GM12878 (cell line): ENCODE data around the gene STAG1. TPM values are rescaled to one million over a fixed set of nuclear protein-coding genes. Genes with fewer than 3 reads are reported as not detected.

Experiments
- ATAC-seq: fragments of 200-7000 bp; cut with Tn5 transposase; 3 replicates; pipeline ENCODE4 v1.9.1; 2020; ENCODE audit warnings: mild to moderate bottlenecking, moderate library complexity
- BruUV-seq: library from RNA; stranded (reverse); fragments of 400-500 nt; replicated peaks from 2 replicates; lab custom pipeline; 2021; lab: Mats Ljungman, UMichigan
- CTCF ChIA-PET: fragments of 300-600 bp; sonication (Branson Sonifier 250); formaldehyde crosslinking; extraction: SDS; loops from one replicate; lab custom pipeline; 2021; ENCODE audit warnings: inconsistent platforms; lab: Yijun Ruan, JAX
- POLR2A ChIA-PET: fragments of 350-600 bp; formaldehyde crosslinking; extraction: SDS; loops from one replicate; lab custom pipeline; 2021; ENCODE audit warnings: inconsistent platforms; lab: Charles Lee
- RAD21 ChIA-PET: fragments of 300-600 bp; sonication (Branson Sonifier 250); formaldehyde crosslinking; loops from one replicate; lab custom pipeline; 2023; ENCODE audit warnings: antibody characterized with exemption; ENCODE audit not compliant: unreplicated experiment; lab: Charles Lee
- SMC1A ChIA-PET: fragments of 300-600 bp; sonication (Branson Sonifier 250); formaldehyde crosslinking; loops from one replicate; lab custom pipeline; 2023; ENCODE audit not compliant: unreplicated experiment, uncharacterized antibody; lab: Charles Lee
- DNase-seq: peaks from one replicate; pipeline ENCODE4 v3.0.0-alpha.2; 2011; ENCODE audit warnings: low read depth, low spot score
- FAIRE-seq: peaks from 3 replicates; lab custom pipeline; 2011; peaks lifted over from hg19 to GRCh38; lab: Jason Lieb, UNC
- H2AFZ ChIP-seq: 2 replicates; pipeline ENCODE4 v1.6.0; 2011; ENCODE audit warnings: low read depth, low read length, control low read depth; ENCODE audit not compliant: control insufficient read depth
- H3K27ac ChIP-seq: 2 replicates; pipeline ENCODE4 v1.5.1; 2011; ENCODE audit warnings: control low read depth; ENCODE audit not compliant: control insufficient read depth, insufficient read depth
- H3K27me3 ChIP-seq, 2 experiments: replicated peaks in 1 of 2; 2 replicates each; pipeline versions ENCODE4 v1.6.0 to v1.6.1; 2011; ENCODE audit warnings: low read length in 1 of 2; ENCODE audit not compliant: control insufficient read depth in 2 of 2, insufficient read depth in 2 of 2
- H3K36me3 ChIP-seq, 2 experiments: 2 replicates each; pipeline ENCODE4 v1.5.1; 2011; ENCODE audit warnings: low read length in 1 of 2; ENCODE audit not compliant: control insufficient read depth in 2 of 2, insufficient read depth in 2 of 2
- H3K4me1 ChIP-seq: 2 replicates; pipeline ENCODE4 v1.6.1; 2011; ENCODE audit warnings: mild to moderate bottlenecking, low read length, moderate library complexity, mixed read lengths; ENCODE audit not compliant: control insufficient read depth, insufficient read depth
- H3K4me2 ChIP-seq: 2 replicates; pipeline ENCODE4 v1.6.0; 2011; ENCODE audit warnings: control low read depth; ENCODE audit not compliant: control insufficient read depth, insufficient read depth
- H3K4me3 ChIP-seq: fragments of 200-600 bp; sonication (generic); 2 replicates; pipeline ENCODE4 v1.5.1; 2016
- H3K79me2 ChIP-seq: 2 replicates; pipeline ENCODE4 v1.6.0; 2011; ENCODE audit warnings: low read length; ENCODE audit not compliant: control insufficient read depth, insufficient read depth
- H3K9ac ChIP-seq: 2 replicates; pipeline ENCODE4 v1.8.0; 2011; ENCODE audit warnings: low read length, control low read depth, mixed read lengths; ENCODE audit not compliant: control insufficient read depth, insufficient read depth
- H3K9me3 ChIP-seq: replicated peaks from 3 replicates; pipeline ENCODE4 v1.5.1; 2011; ENCODE audit warnings: mild to moderate bottlenecking, low read length; ENCODE audit not compliant: control insufficient read depth, insufficient read depth
- H4K20me1 ChIP-seq: 2 replicates; pipeline ENCODE4 v1.6.0; 2011; ENCODE audit not compliant: control insufficient read depth, insufficient read depth
- ATF2 ChIP-seq: IDR thresholded peaks from 2 replicates; pipeline ENCODE4 v1.6.1; 2012; ENCODE audit warnings: low read length, inconsistent platforms
- E2F8 ChIP-seq: fragments of 450-650 bp; IDR thresholded peaks from 2 replicates; pipeline ENCODE4 v1.6.1; 2018; ENCODE audit warnings: mild to moderate bottlenecking, low read depth, moderate library complexity; ENCODE audit not compliant: partially characterized antibody
- ETV6 ChIP-seq, 2 experiments: fragments of 450-650 bp in 1 of 2; IDR thresholded peaks in 1 of 2; conservative IDR thresholded peaks in 1 of 2; 2 replicates each; pipeline ENCODE4 v1.6.1; 2014; ENCODE audit warnings: antibody characterized with exemption in 1 of 2, borderline replicate concordance in 1 of 2, low read depth in 1 of 2, mild to moderate bottlenecking in 1 of 2, moderate library complexity in 1 of 2
- EZH2 ChIP-seq: IDR thresholded peaks from 2 replicates; pipeline ENCODE4 v1.6.1; 2012; ENCODE audit warnings: low read depth, mild to moderate bottlenecking, control low read depth, inconsistent platforms, low read length, borderline replicate concordance; ENCODE audit not compliant: control insufficient read depth
- GABPA ChIP-seq: IDR thresholded peaks from 2 replicates; pipeline ENCODE4 v1.6.1; 2014; ENCODE audit warnings: antibody characterized with exemption, low read depth, mild to moderate bottlenecking, inconsistent platforms
- IRF4 ChIP-seq: IDR thresholded peaks from 2 replicates; pipeline ENCODE4 v1.6.1; 2011; ENCODE audit warnings: low read depth, low read length
- NR2C2 ChIP-seq: IDR thresholded peaks from 2 replicates; pipeline ENCODE4 v1.6.1; 2011; ENCODE audit warnings: borderline replicate concordance, low read depth; ENCODE audit not compliant: control insufficient read depth, insufficient read length
- PAX5 ChIP-seq: IDR thresholded peaks from 2 replicates; pipeline ENCODE4 v1.6.1; 2011; ENCODE audit warnings: low read depth, low read length, borderline replicate concordance
- POLR2AphosphoS2 ChIP-seq: IDR thresholded peaks from 2 replicates; pipeline ENCODE4 v1.6.1; 2011; ENCODE audit warnings: low read depth, mild to moderate bottlenecking, low read length, improper control_type of control experiment, moderate library complexity
- SIN3A ChIP-seq: IDR thresholded peaks from 2 replicates; pipeline ENCODE4 v1.6.1; 2012; ENCODE audit warnings: low read depth, low read length, improper control_type of control experiment
- SMC3 ChIP-seq: IDR thresholded peaks from 2 replicates; pipeline ENCODE4 v1.6.1; 2011; ENCODE audit warnings: low read length, improper control_type of control experiment, borderline replicate concordance
- SP1 ChIP-seq: IDR thresholded peaks from one replicate; pipeline ENCODE4 v1.6.1; 2011; ENCODE audit warnings: low read depth, low read length
- STAT3 ChIP-seq: IDR thresholded peaks from 2 replicates; pipeline ENCODE4 v1.6.1; 2011; ENCODE audit warnings: low read depth, low read length, improper control_type of control experiment
- TCF7 ChIP-seq: IDR thresholded peaks from 2 replicates; pipeline ENCODE4 v1.6.1; 2014; ENCODE audit warnings: antibody characterized with exemption, borderline replicate concordance
- YBX1 ChIP-seq: fragments of 450-650 bp; IDR thresholded peaks from 2 replicates; pipeline ENCODE4 v1.6.1; 2016; ENCODE audit warnings: antibody characterized with exemption
- YY1 ChIP-seq: IDR thresholded peaks from 2 replicates; pipeline ENCODE4 v1.6.1; 2011; ENCODE audit warnings: low read depth, mild to moderate bottlenecking, low read length
- ZNF24 ChIP-seq: fragments of 450-650 bp; IDR thresholded peaks from 2 replicates; pipeline ENCODE4 v1.6.1; 2017; ENCODE audit warnings: antibody characterized with exemption, mild to moderate bottlenecking
- WGBS: methylation state at CpG from one replicate; pipeline ENCODE4 v1.1.6; 2016; ENCODE audit warnings: low lambda C conversion rate; ENCODE audit not compliant: insufficient replicate concordance, insufficient coverage; ENCODE audit errors: missing lambda C conversion rate; 5-methylcytosine and 5-hydroxymethylcytosine counted together
- in situ Hi-C: fragments of 300-500 bp; cut with MboI; formaldehyde crosslinking; loops from 9 replicates; pipeline ENCODE4 v1.14.3; 2018; ENCODE audit warnings: mixed read lengths
- intact Hi-C: fragments of 100-400 bp; cut with micrococcal nuclease; formaldehyde crosslinking; loops from one replicate; pipeline ENCODE4 v1.14.2; 2022; ENCODE audit not compliant: unreplicated experiment
- polyA plus RNA-seq, 11 experiments: library from polyadenylated mRNA; depleted of rRNA in 4 of 11; unstranded in 6 of 11; stranded (reverse) in 5 of 11; fragments of >200 nt; fragmentation: Nextera tagmentation in 4 of 11; fragmentation: Illumina TruSeq in 1 of 11; extraction: Ambion mirVana in 4 of 11; extraction: Trizol in 1 of 11; gene quantifications; 1 replicate in 1 of 11; 2 replicates in 10 of 11; pipeline versions ENCODE4 v1.2.1 to v1.2.3, GENCODE V29; 2011 to 2016; ENCODE audit warnings: inconsistent platforms in 2 of 11, missing spikeins in 2 of 11, low read depth in 1 of 11
- total RNA-seq, 4 experiments: library from RNA; depleted of rRNA in 3 of 4; stranded (reverse); fragments of >200 nt in 3 of 4; fragmentation: Illumina TruSeq in 1 of 4; extraction: Trizol in 1 of 4; gene quantifications; 2 replicates each; pipeline versions ENCODE4 v1.2.1 to v1.2.3, GENCODE V29; 2013 to 2021

STAG1 gene
- total and polyA plus RNA-seq, 10 of the 15 experiments (the other 5 are each of a cell fraction or from before 2014, with no cell fraction given), result 4.4 to 30.1 (median 20.2) TPM

GRCh38 chr3:136577791-136578190 lies 174.4 kb downstream of the STAG1 start:
- TF ChIP-seq PAX5 (no peak), YY1 (no peak), POLR2AphosphoS2 (no peak), SMC3 (no peak), ZNF24 (no peak), EZH2 (no peak), ATF2 (no peak), STAT3 (no peak), NR2C2 (no peak), YBX1 (no peak), SP1 (no peak), GABPA (no peak), E2F8 (no peak), TCF7 (no peak), ETV6 (conservative IDR thresholded peaks at IDR 0.05 in 1 of 2, IDR thresholded peaks at IDR 0.05 in 1 of 2; ENCODE audit: borderline replicate concordance in 1 of 2, low read depth in 1 of 2) (no peak), SIN3A (no peak), IRF4 (no peak)
- H3K27me3 ChIP-seq, result no peaks in the 10 kb centered on the region
- FAIRE-seq (no peak), DNase-seq (no peak), ATAC-seq (no peak)
- CTCF ChIA-PET, result interaction anchor here (1.2 kb wide), 1 partner anchor 18 kb away, joined by 5 read pairs; no protein-coding TSS in a partner anchor
- no peak overlapping the region for H3K4me3 ChIP-seq
- no peaks in the 10 kb centered on the region; the same call in 2 of the 3 replicates for H3K9me3 ChIP-seq
- H3K27ac ChIP-seq, result no peak overlapping the region
- in situ Hi-C loops (no loop called here), intact Hi-C loops (no loop called here)
- H4K20me1 ChIP-seq, result no peaks in the 10 kb centered on the region
- no peaks in the 10 kb centered on the region for H3K36me3 ChIP-seq
- H3K4me2 ChIP-seq, result no peak overlapping the region
- no peak overlapping the region for H2AFZ ChIP-seq
- RAD21 ChIA-PET, result no interaction called here
- POLR2A ChIA-PET, result no interaction called here
- no peak overlapping the region for H3K9ac ChIP-seq
- 100% methylated on average over 3 of the region's 3 CpGs for WGBS
- no peaks in the 10 kb centered on the region for H3K4me1 ChIP-seq
- SMC1A ChIA-PET, result interaction anchor here (1.6 kb wide), 2 partner anchors 13 to 186 kb away, joined by 3 to 5 read pairs; no protein-coding TSS in a partner anchor
- no TSS peak for BruUV-seq
- H3K79me2 ChIP-seq, result no peaks in the 10 kb centered on the region
